Neural crest cell (in vitro differentiated cells): Measurements from ENCODE around the gene OTUD3. TPM values are rescaled to one million over a fixed set of nuclear protein-coding genes. Genes with fewer than 3 reads are reported as not detected.
"Not testable (repeated sequence)": the region's sequence is repeated elsewhere in the genome, so short reads cannot be mapped to it uniquely, and the experiment has no call there.

ENCODE experiments used
- DNase-seq: peaks from one replicate; pipeline ENCODE4 v3.0.0; 2021; ENCODE audit warnings: low read depth, mixed read lengths, low spot score
- H3K27ac Mint-ChIP-seq: one replicate; pipeline ENCODE4 v1.8.0; 2021; ENCODE audit warnings: mild to moderate bottlenecking, mixed read lengths; ENCODE audit not compliant: unreplicated experiment
- H3K27me3 Mint-ChIP-seq: 2 replicates; pipeline ENCODE4 v1.8.0; 2021; ENCODE audit warnings: low read depth, mild to moderate bottlenecking, mixed read lengths
- H3K36me3 Mint-ChIP-seq: 2 replicates; pipeline ENCODE4 v1.8.0; 2021; ENCODE audit warnings: low read depth, mild to moderate bottlenecking, mixed read lengths
- H3K4me1 Mint-ChIP-seq: 2 replicates; pipeline ENCODE4 v1.8.0; 2021; ENCODE audit warnings: mixed read lengths
- H3K4me3 Mint-ChIP-seq: one replicate; pipeline ENCODE4 v1.8.0; 2021; ENCODE audit warnings: mild to moderate bottlenecking, mixed read lengths
- H3K9me3 Mint-ChIP-seq: 2 replicates; pipeline ENCODE4 v1.8.0; 2021; ENCODE audit warnings: mixed read lengths
- total RNA-seq: library from RNA; stranded (reverse); gene quantifications from 2 replicates; pipeline ENCODE4 v1.2.1, GENCODE V29; 2021
- TF ChIP-seq, protein P1 (sequence below): fragments of 200-600 bp; sonication (generic); conservative IDR thresholded peaks from 2 replicates; pipeline ENCODE4 v1.5.0; 2021; ENCODE audit warnings: antibody characterized with exemption, mild to moderate bottlenecking

The OTUD3 gene
- total RNA-seq, 1 donor from 2014 or later = 23.3 TPM

DNA sequence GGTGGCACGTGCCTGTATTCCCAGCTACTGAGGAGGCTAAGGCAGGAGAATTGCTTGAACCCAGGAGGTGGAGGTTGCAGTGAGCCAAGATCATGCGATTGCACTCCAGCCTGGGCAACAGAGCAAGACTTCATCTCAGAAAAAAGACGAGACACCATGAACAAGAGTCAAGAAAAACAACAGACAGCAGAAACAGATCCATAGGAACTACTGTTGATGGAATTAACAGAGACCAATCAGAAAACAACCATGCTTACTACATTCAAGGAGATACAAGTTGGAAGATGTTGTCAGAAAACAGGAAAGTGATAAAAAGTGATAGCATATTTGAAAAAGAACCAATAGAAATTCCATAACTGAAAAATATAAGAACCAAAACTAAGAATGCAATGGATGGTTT, 19.3 kb upstream of the OTUD3 start:
- H3K9me3 Mint-ChIP-seq = peaks cover 7% of the 10 kb centered on the region
- no peaks in the 10 kb centered on the region for H3K4me1 Mint-ChIP-seq
- TF ChIP-seq, protein P1, sequence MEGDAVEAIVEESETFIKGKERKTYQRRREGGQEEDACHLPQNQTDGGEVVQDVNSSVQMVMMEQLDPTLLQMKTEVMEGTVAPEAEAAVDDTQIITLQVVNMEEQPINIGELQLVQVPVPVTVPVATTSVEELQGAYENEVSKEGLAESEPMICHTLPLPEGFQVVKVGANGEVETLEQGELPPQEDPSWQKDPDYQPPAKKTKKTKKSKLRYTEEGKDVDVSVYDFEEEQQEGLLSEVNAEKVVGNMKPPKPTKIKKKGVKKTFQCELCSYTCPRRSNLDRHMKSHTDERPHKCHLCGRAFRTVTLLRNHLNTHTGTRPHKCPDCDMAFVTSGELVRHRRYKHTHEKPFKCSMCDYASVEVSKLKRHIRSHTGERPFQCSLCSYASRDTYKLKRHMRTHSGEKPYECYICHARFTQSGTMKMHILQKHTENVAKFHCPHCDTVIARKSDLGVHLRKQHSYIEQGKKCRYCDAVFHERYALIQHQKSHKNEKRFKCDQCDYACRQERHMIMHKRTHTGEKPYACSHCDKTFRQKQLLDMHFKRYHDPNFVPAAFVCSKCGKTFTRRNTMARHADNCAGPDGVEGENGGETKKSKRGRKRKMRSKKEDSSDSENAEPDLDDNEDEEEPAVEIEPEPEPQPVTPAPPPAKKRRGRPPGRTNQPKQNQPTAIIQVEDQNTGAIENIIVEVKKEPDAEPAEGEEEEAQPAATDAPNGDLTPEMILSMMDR = no peak

DNA sequence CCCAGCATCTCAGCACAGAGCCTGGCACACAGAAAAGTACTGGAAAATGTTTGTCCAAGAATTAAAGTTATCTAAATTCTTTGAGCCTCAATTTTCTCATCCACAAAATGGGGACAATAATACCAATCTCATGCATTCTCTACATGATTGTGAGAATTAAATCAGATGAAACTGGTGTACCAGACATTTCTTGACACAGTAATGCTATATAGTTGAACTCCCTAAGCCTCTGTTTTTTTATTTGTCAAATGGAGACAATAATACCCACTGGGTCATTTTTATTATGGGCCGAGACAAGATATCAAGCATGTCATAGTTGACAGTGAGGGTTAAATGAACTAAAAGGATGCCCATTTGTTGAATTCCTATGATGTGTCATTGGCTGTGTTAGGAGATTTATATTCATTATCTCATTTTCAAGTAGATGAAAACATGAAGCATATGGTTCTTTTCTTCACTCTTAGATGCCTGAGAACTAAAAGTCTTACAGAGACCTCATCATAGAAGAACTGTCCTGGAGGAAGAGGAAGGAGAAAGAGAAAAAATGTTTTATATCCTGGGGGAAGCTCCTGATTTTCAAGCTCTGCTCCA, 17.5 kb upstream of the OTUD3 start:
- no peak overlapping the region for H3K4me3 Mint-ChIP-seq
- peaks cover 41% of the 10 kb centered on the region for H3K27me3 Mint-ChIP-seq
- H3K4me1 Mint-ChIP-seq = no peaks in the 10 kb centered on the region
- DNase-seq = no peak
- no peak overlapping the region for H3K27ac Mint-ChIP-seq
- TF ChIP-seq, protein P1 = no peak
- no peaks in the 10 kb centered on the region for H3K36me3 Mint-ChIP-seq
- H3K9me3 Mint-ChIP-seq = peaks cover 7% of the 10 kb centered on the region

More for the DNA sequence above, 19.3 kb upstream of the OTUD3 start:
- no peak for DNase-seq
- Mint-ChIP-seq H3K4me3 (no peak overlapping the region), H3K27ac (no peak overlapping the region), H3K27me3 (peaks cover 36% of the 10 kb centered on the region), H3K36me3 (no peaks in the 10 kb centered on the region)

- no peak overlapping the region for H3K4me3 Mint-ChIP-seq
- TF ChIP-seq, protein P1 = no peak
- H3K27me3 Mint-ChIP-seq = peaks cover 36% of the 10 kb centered on the region
- H3K9me3 Mint-ChIP-seq = peaks cover 7% of the 10 kb centered on the region
- DNase-seq = no peak
- H3K36me3 Mint-ChIP-seq = no peaks in the 10 kb centered on the region
- no peak overlapping the region for H3K27ac Mint-ChIP-seq
- no peaks in the 10 kb centered on the region for H3K4me1 Mint-ChIP-seq
These were observed 16.2 kb upstream of the OTUD3 start for GRCh38 chr1:19866029-19866428.

DNA sequence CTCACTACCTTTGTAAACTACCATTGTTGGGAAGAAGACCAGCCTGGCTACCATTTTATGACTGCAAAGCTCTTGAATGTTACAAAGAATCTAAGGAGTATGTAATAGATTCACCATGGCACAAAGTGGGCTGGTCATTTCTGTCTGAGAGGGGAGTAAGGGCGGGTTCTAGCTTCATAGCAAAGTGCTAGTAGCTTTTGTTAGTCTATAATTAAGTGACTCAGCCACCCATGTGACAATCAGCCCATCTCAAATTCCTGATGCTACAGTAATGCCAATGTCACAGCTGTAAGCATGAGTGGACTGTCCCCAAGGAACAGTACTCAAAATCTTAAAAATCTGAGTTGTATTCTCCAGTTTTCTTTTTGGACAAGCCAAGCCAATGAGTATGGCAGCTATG, 15.4 kb upstream of the OTUD3 start:
- DNase-seq = no peak
- Mint-ChIP-seq H3K4me3 (no peak overlapping the region), H3K9me3 (peaks cover 7% of the 10 kb centered on the region), H3K27ac (no peak overlapping the region), H3K27me3 (peaks cover 32% of the 10 kb centered on the region), H3K4me1 (no peaks in the 10 kb centered on the region), H3K36me3 (no peaks in the 10 kb centered on the region)
- TF ChIP-seq, protein P1 = no peak

- peaks cover 35% of the 10 kb centered on the region for H3K27me3 Mint-ChIP-seq
- H3K9me3 Mint-ChIP-seq, DNase-seq, H3K4me1 Mint-ChIP-seq, H3K27ac Mint-ChIP-seq, H3K4me3 Mint-ChIP-seq, H3K36me3 Mint-ChIP-seq: not testable (repeated sequence)
These were observed 13.6 kb upstream of the OTUD3 start for GRCh38 chr1:19868575-19868974.

- peaks cover 35% of the 10 kb centered on the region for H3K27me3 Mint-ChIP-seq
- not testable (repeated sequence) for H3K27ac Mint-ChIP-seq, H3K4me1 Mint-ChIP-seq, H3K4me3 Mint-ChIP-seq, H3K36me3 Mint-ChIP-seq, H3K9me3 Mint-ChIP-seq, DNase-seq
These were observed 12.7 kb upstream of the OTUD3 start for GRCh38 chr1:19869453-19869852.
